Measurements from ENCODE around the gene PRKCA. TPM values are rescaled to one million over a fixed set of nuclear protein-coding genes. Genes with fewer than 3 reads are reported as not detected.

PRKCA gene
- polyA plus RNA-seq, 2 of the 4 experiments (the other 2 are of a cell fraction) = 28.8 to 65.0 TPM

- DNase-seq (ENCODE audit: low read depth in 1 of 2, low spot score in 1 of 2) (no peak), FAIRE-seq (no peak), ATAC-seq (no peak)
- H3K4me3 ChIP-seq = no peak overlapping the region
- no peak overlapping the region for H3K4me2 ChIP-seq
- 0 out of 3 replicates have a peak, but pooled peaks cover 4% of the 10 kb centered on the region for H3K4me1 ChIP-seq
- no peaks in the 10 kb centered on the region for H3K9me3 ChIP-seq
- TF ChIP-seq POLR2A (IDR thresholded peaks at IDR 0.05; ENCODE audit: low read length) (no peak), EHF (CRISPR knock-in tag; IDR thresholded peaks at IDR 0.05) (no peak), CHD4 (IDR thresholded peaks at IDR 0.05; ENCODE audit: borderline replicate concordance) (no peak), CTCF (IDR thresholded peaks at IDR 0.05) (no peak), GATA3 (IDR thresholded peaks at IDR 0.05; ENCODE audit: borderline replicate concordance) (no peak), KDM5A (IDR thresholded peaks at IDR 0.05) (no peak), ESRRA (IDR thresholded peaks at IDR 0.05; ENCODE audit: borderline replicate concordance, low read length) (no peak), CBX2 (IDR thresholded peaks at IDR 0.05; ENCODE audit: borderline replicate concordance, low read depth) (no peak)
- CTCF ChIA-PET = interaction anchor here (0.6 to 1.0 kb wide), 4 partner anchors 34 to 853 kb away, joined by 3 to 4 read pairs (median 3); no protein-coding TSS in a partner anchor
- no peak overlapping the region for H3K27ac ChIP-seq
- POLR2A ChIA-PET = no interaction called here
Measured at GRCh38 chr17:66395961-66396360, 93.5 kb downstream of the PRKCA start.

- Histone ChIP-seq H3K27ac (no peak overlapping the region), H3K9me3 (no peaks in the 10 kb centered on the region), H3K4me1 (0 out of 3 replicates have a peak, but pooled peaks cover 4% of the 10 kb centered on the region), H3K4me3 (no peak overlapping the region), H3K4me2 (no peak overlapping the region)
- ChIA-PET POLR2A (no interaction called here), CTCF (no interaction called here)
- WGBS (ENCODE audit: missing lambda C conversion rate) = 72% methylated on average over 3 of the region's 3 CpGs
- DNase-seq (ENCODE audit: low read depth in 1 of 2, low spot score in 1 of 2) (no peak), ATAC-seq (no peak), FAIRE-seq (no peak)
- no peak for TF ChIP-seq RCOR1 (IDR thresholded peaks at IDR 0.05; ENCODE audit: low read depth, low read length)
- no peak for TF ChIP-seq REST (IDR thresholded peaks at IDR 0.05)
- no peak for TF ChIP-seq HES2 (IDR thresholded peaks at IDR 0.05)
- TF ChIP-seq ESRRA (IDR thresholded peaks at IDR 0.05; ENCODE audit: borderline replicate concordance, low read length) = no peak
- TF ChIP-seq HOXB13 (CRISPR knock-in tag; IDR thresholded peaks at IDR 0.05; ENCODE audit: low read depth) = no peak
- no peak for TF ChIP-seq CBX8 (IDR thresholded peaks at IDR 0.05)
- TF ChIP-seq ZNF302 (CRISPR knock-in tag; IDR thresholded peaks at IDR 0.05) = no peak
Measured at GRCh38 chr17:66397486-66397885, 95.1 kb downstream of the PRKCA start.

- 70% methylated on average over 4 of the region's 4 CpGs for WGBS (ENCODE audit: missing lambda C conversion rate)
- H3K4me3 ChIP-seq = no peak overlapping the region
- TF ChIP-seq KDM5A (IDR thresholded peaks at IDR 0.05) (no peak), ZNF302 (CRISPR knock-in tag; IDR thresholded peaks at IDR 0.05) (no peak), SMC3 (IDR thresholded peaks at IDR 0.05) (no peak), HMGXB4 (CRISPR knock-in tag; IDR thresholded peaks at IDR 0.05; ENCODE audit: borderline replicate concordance) (no peak), MAX (IDR thresholded peaks at IDR 0.05) (no peak), RNF2 (IDR thresholded peaks at IDR 0.05; ENCODE audit: borderline replicate concordance, low read depth) (no peak), JUNB (IDR thresholded peaks at IDR 0.05) (no peak), RAD21 (conservative IDR thresholded peaks at IDR 0.05 in 1 of 2, IDR thresholded peaks at IDR 0.05 in 1 of 2) (no peak), NFE2L2 (conservative IDR thresholded peaks at IDR 0.05; ENCODE audit: low read length) (no peak), ESRRA (IDR thresholded peaks at IDR 0.05; ENCODE audit: borderline replicate concordance, low read length) (no peak), NPAS2 (CRISPR knock-in tag; IDR thresholded peaks at IDR 0.05; ENCODE audit: borderline replicate concordance) (no peak), KDM1A (IDR thresholded peaks at IDR 0.05; ENCODE audit: low read depth) (no peak), NR3C1 (IDR thresholded peaks at IDR 0.05) (no peak), MAFK (IDR thresholded peaks at IDR 0.05; ENCODE audit: partially characterized antibody) (no peak), CBX8 (IDR thresholded peaks at IDR 0.05) (no peak), HDAC2 (IDR thresholded peaks at IDR 0.05) (no peak), RARB (CRISPR knock-in tag; IDR thresholded peaks at IDR 0.05) (no peak)
- no peak overlapping the region for H3K27ac ChIP-seq
- ATAC-seq = no peak
- CTCF ChIA-PET = no interaction called here
- no peaks in the 10 kb centered on the region for H3K9me3 ChIP-seq
- no peak overlapping the region for H3K4me2 ChIP-seq
- no peak for DNase-seq (ENCODE audit: low read depth in 1 of 2, low spot score in 1 of 2)
- 0 out of 3 replicates have a peak, but pooled peaks cover 4% of the 10 kb centered on the region for H3K4me1 ChIP-seq
- POLR2A ChIA-PET = no interaction called here
- no peak for FAIRE-seq
Measured at GRCh38 chr17:66398059-66398458, 95.6 kb downstream of the PRKCA start.
